IMR-90 (cell line): Measurements from ENCODE around the gene OSBPL3. TPM values are rescaled to one million over a fixed set of nuclear protein-coding genes. Genes with fewer than 3 reads are reported as not detected.

Source experiments
- ATAC-seq: fragments of 200-7000 bp; cut with Tn5 transposase; 2 replicates; pipeline ENCODE4 v1.9.1; 2020; ENCODE audit warnings: low read depth, mild to moderate bottlenecking, moderate library complexity
- BruUV-seq: library from RNA; stranded (reverse); fragments of 400-500 nt; replicated peaks from 2 replicates; lab custom pipeline; 2021; lab: Mats Ljungman, UMichigan
- CTCF ChIA-PET: fragments of 300-600 bp; formaldehyde crosslinking; extraction: SDS; loops from one replicate; lab custom pipeline; 2021; ENCODE audit warnings: antibody characterized with exemption; lab: Yijun Ruan, JAX
- POLR2A ChIA-PET: fragments of 300-600 bp; sonication (Branson Sonifier 250); formaldehyde crosslinking; loops from one replicate; lab custom pipeline; 2022; ENCODE audit warnings: antibody characterized with exemption; ENCODE audit not compliant: unreplicated experiment; lab: Charles Lee
- DNase-seq: peaks from one replicate; pipeline ENCODE4 v3.0.0; 2013
- H2AFZ ChIP-seq: replicated peaks from 2 replicates; pipeline ENCODE3; 2013; ENCODE audit warnings: low read length, mild to moderate bottlenecking; ENCODE audit not compliant: poor library complexity
- H2AK5ac ChIP-seq: 2 replicates; pipeline ENCODE4 v1.6.1; 2013; ENCODE audit warnings: low read depth, low read length, inconsistent platforms
- H2AK9ac ChIP-seq: replicated peaks from 2 replicates; pipeline ENCODE3; 2013; ENCODE audit warnings: mild to moderate bottlenecking, low read depth, low read length, moderate library complexity; ENCODE audit not compliant: poor library complexity
- H2BK120ac ChIP-seq: 2 replicates; pipeline ENCODE4 v1.6.1; 2013; ENCODE audit warnings: low read depth, low read length, inconsistent platforms
- H2BK15ac ChIP-seq: 3 replicates; pipeline ENCODE4 v1.6.1; 2013; ENCODE audit warnings: low read depth, low read length, inconsistent platforms
- H2BK20ac ChIP-seq: 2 replicates; pipeline ENCODE4 v1.6.1; 2013; ENCODE audit warnings: low read depth, mild to moderate bottlenecking, inconsistent platforms, low read length, moderate library complexity
- H2BK5ac ChIP-seq: 2 replicates; pipeline ENCODE4 v1.6.1; 2013; ENCODE audit warnings: mild to moderate bottlenecking, low read depth, low read length, inconsistent platforms; ENCODE audit not compliant: poor library complexity, severe bottlenecking
- H3K14ac ChIP-seq: replicated peaks from 2 replicates; pipeline ENCODE4 v1.6.1; 2013; ENCODE audit warnings: low read depth, low read length, inconsistent platforms
- H3K18ac ChIP-seq: 2 replicates; pipeline ENCODE4 v1.6.1; 2013; ENCODE audit warnings: low read depth, low read length, control low read depth
- H3K23ac ChIP-seq: 2 replicates; pipeline ENCODE4 v1.6.1; 2013; ENCODE audit warnings: low read depth, low read length, inconsistent platforms
- H3K27ac ChIP-seq: 2 replicates; pipeline ENCODE4 v1.5.1; 2013; ENCODE audit warnings: mild to moderate bottlenecking, control low read depth, low read length; ENCODE audit not compliant: insufficient read depth
- H3K27me3 ChIP-seq: 2 replicates; pipeline ENCODE4 v1.6.1; 2013; ENCODE audit warnings: low read length; ENCODE audit not compliant: control insufficient read depth, insufficient read depth
- H3K36me3 ChIP-seq: 2 replicates; pipeline ENCODE4 v1.6.1; 2013; ENCODE audit warnings: low read length, mixed read lengths; ENCODE audit not compliant: control insufficient read depth, insufficient read depth
- H3K4ac ChIP-seq: 2 replicates; pipeline ENCODE4 v1.6.1; 2013; ENCODE audit warnings: low read depth, low read length, inconsistent platforms
- H3K4me1 ChIP-seq: 2 replicates; pipeline ENCODE4 v1.6.1; 2013; ENCODE audit warnings: low read length, mixed read lengths; ENCODE audit not compliant: control insufficient read depth, insufficient read depth
- H3K4me2 ChIP-seq: 2 replicates; pipeline ENCODE4 v1.6.1; 2013; ENCODE audit warnings: low read depth, mild to moderate bottlenecking, control low read depth, low read length, moderate library complexity
- H3K4me3 ChIP-seq: 2 replicates; pipeline ENCODE4 v1.5.1; 2013; ENCODE audit warnings: low read depth, mild to moderate bottlenecking, control low read depth, low read length, moderate library complexity; ENCODE audit not compliant: insufficient read depth
- H3K56ac ChIP-seq: 2 replicates; pipeline ENCODE4 v1.6.1; 2013; ENCODE audit warnings: low read length, inconsistent platforms; ENCODE audit not compliant: insufficient read depth; ENCODE audit errors: extremely low read depth
- H3K79me1 ChIP-seq, 2 experiments: 2 replicates each; pipeline ENCODE4 v1.6.1; 2013; ENCODE audit warnings: low read length in 2 of 2, inconsistent platforms in 1 of 2, low read depth in 1 of 2
- H3K9ac ChIP-seq: 2 replicates; pipeline ENCODE4 v1.6.1; 2013; ENCODE audit warnings: low read depth, low read length, control low read depth
- H3K9me1 ChIP-seq: 2 replicates; pipeline ENCODE4 v1.6.1; 2013; ENCODE audit warnings: low read length, inconsistent platforms; ENCODE audit not compliant: insufficient read depth
- H3K9me3 ChIP-seq: 2 replicates; pipeline ENCODE4 v1.6.1; 2013; ENCODE audit warnings: low read length; ENCODE audit not compliant: control insufficient read depth, insufficient read depth
- H4K20me1 ChIP-seq: 2 replicates; pipeline ENCODE4 v1.6.1; 2013; ENCODE audit warnings: low read length, inconsistent platforms; ENCODE audit not compliant: insufficient read depth
- H4K5ac ChIP-seq: 2 replicates; pipeline ENCODE4 v1.6.1; 2013; ENCODE audit warnings: mild to moderate bottlenecking, low read depth, low read length, control low read depth
- H4K8ac ChIP-seq, 2 experiments: 2 replicates each; pipeline ENCODE4 v1.6.1; 2013; ENCODE audit warnings: low read depth in 2 of 2, low read length in 2 of 2, control low read depth in 1 of 2, inconsistent platforms in 1 of 2
- H4K91ac ChIP-seq: 2 replicates; pipeline ENCODE4 v1.6.1; 2013; ENCODE audit warnings: low read depth, low read length, inconsistent platforms; ENCODE audit not compliant: insufficient read depth
- CEBPB ChIP-seq: IDR thresholded peaks from 2 replicates; pipeline ENCODE4 v1.6.1; 2012; ENCODE audit warnings: low read depth, low read length, improper control_type of control experiment
- FOS ChIP-seq: fragments of 150-350 bp; IDR thresholded peaks from 2 replicates; pipeline ENCODE4 v1.6.1; 2016; ENCODE audit warnings: low read depth, low read length
- MAZ ChIP-seq: IDR thresholded peaks from 2 replicates; pipeline ENCODE4 v1.6.1; 2012; ENCODE audit warnings: low read depth, mild to moderate bottlenecking, low read length, improper control_type of control experiment, moderate library complexity, borderline replicate concordance
- MXI1 ChIP-seq: IDR thresholded peaks from 2 replicates; pipeline ENCODE4 v1.6.1; 2012; ENCODE audit warnings: low read depth, mild to moderate bottlenecking, low read length, moderate library complexity, borderline replicate concordance
- NFE2L2 ChIP-seq: fragments of 150-350 bp; IDR thresholded peaks from 2 replicates; pipeline ENCODE4 v1.6.1; 2016; ENCODE audit warnings: low read depth, mild to moderate bottlenecking, low read length
- RFX5 ChIP-seq: IDR thresholded peaks from 2 replicates; pipeline ENCODE4 v1.8.0; 2012; ENCODE audit warnings: low read depth, mild to moderate bottlenecking, low read length, moderate library complexity
- SMC3 ChIP-seq: fragments of 150-350 bp; IDR thresholded peaks from 2 replicates; pipeline ENCODE4 v1.6.1; 2016; ENCODE audit warnings: low read depth, mild to moderate bottlenecking, antibody characterized with exemption, low read length, moderate library complexity
- WGBS, 2 experiments: methylation state at CpG; one replicate each; pipeline versions ENCODE4 v1.1.5 to v1.1.7; 2013; ENCODE audit warnings: missing lambda C conversion rate in 2 of 2; ENCODE audit not compliant: insufficient read length in 1 of 2; ENCODE audit errors: extremely low coverage in 2 of 2; 5-methylcytosine and 5-hydroxymethylcytosine counted together
- dilution Hi-C: fragments of 300-500 bp; cut with HindIII; formaldehyde crosslinking; loops from one replicate; pipeline ENCODE4 v1.14.3; 2018; ENCODE audit warnings: low sequenced_read_pairs; ENCODE audit not compliant: unreplicated experiment
- in situ Hi-C: fragments of 300-500 bp; cut with MboI; formaldehyde crosslinking; loops from 3 replicates; pipeline ENCODE4 v1.14.3; 2019; ENCODE audit warnings: low sequenced_read_pairs, inconsistent platforms, mixed read lengths
- intact Hi-C: fragments of 100-400 bp; cut with micrococcal nuclease; formaldehyde crosslinking; loops from 2 replicates; pipeline ENCODE4 v1.10.0; 2022
- polyA plus RNA-seq, 3 experiments: library from polyadenylated mRNA; depleted of rRNA; stranded (reverse); fragments of >200 nt; gene quantifications; 2 replicates each; pipeline ENCODE4 v1.2.3, GENCODE V29; 2012; ENCODE audit warnings: low replicate concordance in 1 of 3
- total RNA-seq: library from RNA; depleted of rRNA; stranded (reverse); fragments of >200 nt; gene quantifications from 2 replicates; pipeline ENCODE4 v1.2.3, GENCODE V29; 2012

Gene OSBPL3
- total and polyA plus RNA-seq, 2 of the 4 experiments (the other 2 are of a cell fraction), result 18.0 to 29.9 TPM

- no CpG with 5 or more reads among the region's 1 CpG for WGBS, 2 experiments
- intact Hi-C loops, result loop anchor here (10.0 kb wide), 1 partner anchor 185 kb away; no protein-coding TSS in a partner anchor
Observed at GRCh38 chr7:24889611-24890010, 90.4 kb downstream of the OSBPL3 start.

More at GRCh38 chr7:24889611-24890010, 90.4 kb downstream of the OSBPL3 start:
- POLR2A ChIA-PET, result no interaction called here
- Histone ChIP-seq H3K36me3 (peaks cover 4% of the 10 kb centered on the region; the same call in 1 of the 2 replicates), H3K27me3 (no peaks in the 10 kb centered on the region), H3K4me2 (no peak overlapping the region; the same call in 1 of the 2 replicates), H4K8ac (no peak overlapping the region), H2AFZ (no peak overlapping the region), H2BK15ac (no peak overlapping the region), H3K9me1 (peaks cover 9% of the 10 kb centered on the region), H2AK5ac (no peak overlapping the region), H2AK9ac (no peak overlapping the region), H3K18ac (no peak overlapping the region), H4K20me1 (no peaks in the 10 kb centered on the region), H4K5ac (no peak overlapping the region), H3K14ac (no peak overlapping the region), H3K4ac (no peak overlapping the region), H3K9ac (no peak overlapping the region), H4K91ac (no peak overlapping the region), H3K56ac (no peak overlapping the region), H2BK5ac (no peak overlapping the region), H3K23ac (no peak overlapping the region), H3K4me3 (no peak overlapping the region), H3K27ac (no peak overlapping the region), H2BK120ac (no peak overlapping the region), H3K79me1 (peaks cover 8 to 42% of the 10 kb centered on the region in 2 experiments; a peak in 3 of 4 replicates), H3K4me1 (no peaks in the 10 kb centered on the region; the same call in 1 of the 2 replicates), H2BK20ac (no peak overlapping the region), H3K9me3 (no peaks in the 10 kb centered on the region)
- CTCF ChIA-PET, result interaction anchor here (0.7 kb wide), 1 partner anchor 90 kb away, joined by 3 read pairs; no protein-coding TSS in a partner anchor
- BruUV-seq, result no TSS peak
- dilution Hi-C loops (no loop called here), in situ Hi-C loops (no loop called here)
- TF ChIP-seq NFE2L2 (no peak), RFX5 (no peak), MAZ (no peak), SMC3 (no peak), CEBPB (no peak), FOS (no peak), MXI1 (no peak)
- ATAC-seq, result no peak
- DNase-seq, result no peak
